Loucy (cell line): ENCODE measurements around the gene GNAI1.

ENCODE experiments used
- H2AFZ ChIP-seq: fragments of 200-600 bp; sonication (generic); 2 replicates; pipeline ENCODE4 v1.6.0; 2016; ENCODE audit warnings: antibody characterized with exemption, mild to moderate bottlenecking, low read length, moderate library complexity
- H3F3A ChIP-seq: fragments of 200-600 bp; 2 replicates; pipeline ENCODE4 v1.6.0; 2016; ENCODE audit warnings: antibody characterized with exemption, low read depth, mild to moderate bottlenecking
- H3K27me3 ChIP-seq: fragments of 200-600 bp; sonication (generic); 2 replicates; pipeline ENCODE4 v1.6.1; 2014; ENCODE audit warnings: low read length, mild to moderate bottlenecking; ENCODE audit not compliant: insufficient read depth, poor library complexity, severe bottlenecking
- H3K36me3 ChIP-seq: fragments of 200-600 bp; sonication (generic); 2 replicates; pipeline ENCODE4 v1.6.1; 2016; ENCODE audit warnings: low read length; ENCODE audit not compliant: insufficient read depth
- H3K4me1 ChIP-seq: fragments of 200-600 bp; sonication (generic); 2 replicates; pipeline ENCODE4 v1.5.1; 2014; ENCODE audit warnings: low read length, mild to moderate bottlenecking; ENCODE audit not compliant: insufficient read depth, poor library complexity, severe bottlenecking
- H3K4me2 ChIP-seq: fragments of 200-600 bp; sonication (generic); 2 replicates; pipeline ENCODE4 v1.6.0; 2014; ENCODE audit warnings: antibody characterized with exemption, low read length, low read depth, mild to moderate bottlenecking; ENCODE audit not compliant: poor library complexity, severe bottlenecking
- H3K4me3 ChIP-seq: fragments of 200-600 bp; sonication (generic); 2 replicates; pipeline ENCODE4 v1.5.1; 2014; ENCODE audit warnings: low read length, mild to moderate bottlenecking, mixed read lengths; ENCODE audit not compliant: poor library complexity, severe bottlenecking
- H3K79me2 ChIP-seq: fragments of 200-600 bp; sonication (generic); 2 replicates; pipeline ENCODE4 v1.6.1; 2014; ENCODE audit warnings: low read length; ENCODE audit not compliant: insufficient read depth
- H3K9ac ChIP-seq: fragments of 200-600 bp; sonication (generic); 2 replicates; pipeline ENCODE4 v1.6.0; 2014; ENCODE audit warnings: mild to moderate bottlenecking, low read depth, low read length, moderate library complexity; ENCODE audit not compliant: poor library complexity, severe bottlenecking
- H3K9me2 ChIP-seq: fragments of 200-600 bp; sonication (generic); replicated peaks from 2 replicates; pipeline ENCODE4 v1.6.1; 2016; ENCODE audit warnings: low read depth, low read length, mixed read lengths
- H3K9me3 ChIP-seq: fragments of 200-600 bp; sonication (generic); 2 replicates; pipeline ENCODE4 v1.6.1; 2014; ENCODE audit warnings: mild to moderate bottlenecking, antibody characterized with exemption, low read length, low read depth; ENCODE audit not compliant: insufficient read depth
- H4K20me1 ChIP-seq: fragments of 200-600 bp; sonication (generic); 2 replicates; pipeline ENCODE4 v1.6.0; 2014; ENCODE audit warnings: antibody characterized with exemption, low read length, mild to moderate bottlenecking; ENCODE audit not compliant: insufficient read depth, poor library complexity, severe bottlenecking
- CTCF ChIP-seq: fragments of 200-600 bp; sonication (generic); conservative IDR thresholded peaks from 2 replicates; pipeline ENCODE4 v1.5.1; 2014; ENCODE audit warnings: mild to moderate bottlenecking, antibody characterized with exemption, low read length
- EZH2phosphoT487 ChIP-seq: fragments of 200-600 bp; IDR thresholded peaks from 2 replicates; pipeline ENCODE4 v1.6.1; 2018; ENCODE audit warnings: antibody characterized with exemption, mild to moderate bottlenecking, moderate library complexity, borderline replicate concordance

The GNAI1 gene

DNA sequence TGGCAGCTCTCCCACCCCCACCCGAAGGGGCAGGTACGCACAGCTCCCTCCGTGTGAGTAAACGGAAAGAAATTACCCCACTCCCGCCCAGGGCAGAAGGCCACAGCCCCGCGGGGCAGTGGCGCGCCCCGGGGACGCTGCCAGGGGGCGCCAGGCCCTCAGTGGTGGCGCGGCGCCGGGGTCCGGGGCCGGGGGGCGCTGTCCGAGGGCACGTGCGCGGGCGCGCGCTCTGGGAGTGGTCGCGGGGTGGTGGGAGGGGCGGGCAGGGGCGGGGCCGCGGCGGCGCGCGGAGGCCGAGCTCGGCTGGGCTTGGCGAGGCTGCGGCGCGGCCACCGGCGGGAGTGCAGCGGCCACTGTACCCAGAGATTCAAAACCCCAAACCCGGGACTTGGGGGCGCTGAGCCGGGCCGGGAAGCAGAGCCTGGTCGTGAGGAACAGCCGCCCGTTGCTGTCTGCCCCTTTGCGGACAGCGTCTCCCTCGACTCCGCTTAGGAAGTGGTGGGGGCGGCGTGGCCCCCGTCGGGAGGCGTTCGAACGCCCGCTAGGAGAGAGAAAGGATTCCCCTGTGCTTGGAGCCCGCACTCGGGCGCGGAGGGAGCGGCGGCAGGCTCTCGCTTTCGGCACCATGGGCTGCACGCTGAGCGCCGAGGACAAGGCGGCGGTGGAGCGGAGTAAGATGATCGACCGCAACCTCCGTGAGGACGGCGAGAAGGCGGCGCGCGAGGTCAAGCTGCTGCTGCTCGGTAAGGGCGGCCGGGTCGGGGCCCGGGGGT is at the start of gene GNAI1:
Gene GNAI1, plus strand, starts transcription at position 296 of the 773 bp plus-strand sequence. Its CDS starts 330 bp downstream, at position 626.
- no peak within 1 kb of the TSS for H3K4me2 ChIP-seq
- H3K9me2 ChIP-seq: no peaks in the 10 kb centered on the region
- H3K9me3 ChIP-seq: no peaks in the 10 kb centered on the region
- no peaks in the 10 kb centered on the region for H3K79me2 ChIP-seq
- no peaks in the 10 kb centered on the region for H3K27me3 ChIP-seq
- no peak within 1 kb of the TSS for H3K9ac ChIP-seq
- no peak within 1 kb of the TSS for H3K4me3 ChIP-seq
- H3K36me3 ChIP-seq: no peaks in the 10 kb centered on the region
- no peak within 1 kb of the TSS for H2AFZ ChIP-seq
- TF ChIP-seq EZH2phosphoT487: no peak
- no peak for TF ChIP-seq CTCF
- H3F3A ChIP-seq: no peaks in the 10 kb centered on the region
- peaks cover 19% of the 10 kb centered on the region for H3K4me1 ChIP-seq
- H4K20me1 ChIP-seq: no peaks in the 10 kb centered on the region

- Histone ChIP-seq H4K20me1 (no peaks in the 10 kb centered on the region), H3K4me3 (no peak overlapping the region), H3K9me2 (no peaks in the 10 kb centered on the region), H3K36me3 (no peaks in the 10 kb centered on the region), H3K9me3 (no peaks in the 10 kb centered on the region), H3K4me2 (no peak overlapping the region), H2AFZ (peak overlapping the region; percentile 56; the same call in 1 of the 2 replicates), H3K27me3 (no peaks in the 10 kb centered on the region), H3K4me1 (peaks cover 21% of the 10 kb centered on the region), H3K9ac (no peak overlapping the region), H3K79me2 (no peaks in the 10 kb centered on the region), H3F3A (no peaks in the 10 kb centered on the region)
- TF ChIP-seq CTCF: no peak
- TF ChIP-seq EZH2phosphoT487: no peak
Observed at GRCh38 chr7:80087051-80087770, 47.4 kb upstream of the GNAI1 start.

DNA sequence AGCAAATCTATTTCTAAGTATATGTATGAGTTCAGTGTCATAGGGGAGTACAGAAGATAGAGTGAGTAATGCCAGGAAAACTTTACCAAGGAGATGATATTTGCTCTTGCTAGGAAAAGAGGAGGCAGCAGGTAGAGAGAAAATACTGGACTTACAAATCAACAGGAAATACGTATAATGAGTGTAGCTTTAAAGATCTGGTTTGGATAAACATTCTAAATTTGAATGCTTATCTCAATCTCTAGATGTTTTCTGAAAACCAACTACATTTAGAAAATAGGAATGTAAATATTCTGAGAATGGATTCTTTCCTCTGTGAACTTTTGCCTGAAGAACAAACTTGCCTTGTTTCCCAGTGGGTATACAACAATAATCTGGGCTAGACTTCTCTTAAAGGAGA is 46.9 kb upstream of the GNAI1 start:
- Histone ChIP-seq H4K20me1 (no peaks in the 10 kb centered on the region), H3K4me1 (peaks cover 21% of the 10 kb centered on the region), H3F3A (no peaks in the 10 kb centered on the region), H3K79me2 (no peaks in the 10 kb centered on the region), H3K27me3 (no peaks in the 10 kb centered on the region), H3K9ac (no peak overlapping the region), H3K4me3 (no peak overlapping the region), H3K4me2 (no peak overlapping the region), H2AFZ (peak overlapping the region; percentile 56; the same call in 1 of the 2 replicates), H3K9me2 (no peaks in the 10 kb centered on the region), H3K36me3 (no peaks in the 10 kb centered on the region), H3K9me3 (no peaks in the 10 kb centered on the region)
- TF ChIP-seq CTCF (no peak), EZH2phosphoT487 (no peak)
